Caco-2 (cell line): ENCODE results near the gene SGPP2. TPM values are rescaled to one million over a fixed set of nuclear protein-coding genes. Genes with fewer than 3 reads are reported as not detected.

Experiments used
- BruUV-seq: library from RNA; stranded (reverse); fragments of 400-500 nt; replicated peaks from 2 replicates; lab custom pipeline; 2021; lab: Mats Ljungman, UMichigan
- CTCF ChIA-PET: fragments of 300-600 bp; sonication (Branson Sonifier 250); formaldehyde crosslinking; loops from one replicate; lab custom pipeline; 2022; ENCODE audit warnings: antibody characterized with exemption; lab: Charles Lee
- POLR2A ChIA-PET: fragments of 300-600 bp; sonication (Branson Sonifier 250); formaldehyde crosslinking; loops from one replicate; lab custom pipeline; 2022; ENCODE audit warnings: antibody characterized with exemption; lab: Charles Lee
- DNase-seq, 2 experiments: peaks; one replicate each; pipeline versions ENCODE4 v3.0.0 to v3.0.0-alpha.2; 2020 to 2022
- H3K27me3 ChIP-seq: replicated peaks from 2 replicates; pipeline ENCODE4 v1.6.0; 2011; ENCODE audit warnings: low read length; ENCODE audit not compliant: control insufficient read depth, insufficient read depth
- H3K36me3 ChIP-seq: 2 replicates; pipeline ENCODE4 v1.5.1; 2011; ENCODE audit warnings: low read length; ENCODE audit not compliant: control insufficient read depth, insufficient read depth
- H3K4me1 ChIP-seq: fragments of 250-450 bp; sonication (Bioruptor Pico); 2 replicates; pipeline ENCODE4 v1.5.1; 2020; ENCODE audit warnings: mild to moderate bottlenecking
- H3K4me3 ChIP-seq: 2 replicates; pipeline ENCODE4 v1.5.1; 2011; ENCODE audit warnings: low read depth, mild to moderate bottlenecking, control low read depth, low read length
- H3K9me3 ChIP-seq: fragments of 250-450 bp; sonication (Bioruptor Pico); 2 replicates; pipeline ENCODE4 v1.5.1; 2020; ENCODE audit warnings: mild to moderate bottlenecking, moderate library complexity
- H3K27ac Mint-ChIP-seq: one replicate; pipeline ENCODE4 v1.8.0; 2022; ENCODE audit warnings: mixed read lengths; ENCODE audit not compliant: unreplicated experiment
- H3K27me3 Mint-ChIP-seq: one replicate; pipeline ENCODE4 v1.8.0; 2022; ENCODE audit warnings: mixed read lengths; ENCODE audit not compliant: insufficient read depth, unreplicated experiment
- H3K36me3 Mint-ChIP-seq: one replicate; pipeline ENCODE4 v1.8.0; 2022; ENCODE audit warnings: mild to moderate bottlenecking, mixed read lengths; ENCODE audit not compliant: insufficient read depth, unreplicated experiment
- H3K4me1 Mint-ChIP-seq: one replicate; pipeline ENCODE4 v1.8.0; 2022; ENCODE audit warnings: low read depth, mixed read lengths; ENCODE audit not compliant: unreplicated experiment
- H3K4me3 Mint-ChIP-seq: one replicate; pipeline ENCODE4 v1.8.0; 2022; ENCODE audit warnings: mild to moderate bottlenecking, moderate library complexity, mixed read lengths; ENCODE audit not compliant: unreplicated experiment
- H3K9me3 Mint-ChIP-seq: one replicate; pipeline ENCODE4 v1.8.0; 2022; ENCODE audit warnings: mixed read lengths; ENCODE audit not compliant: unreplicated experiment
- intact Hi-C: fragments of 100-400 bp; cut with micrococcal nuclease; formaldehyde crosslinking; loops from one replicate; pipeline ENCODE4 v1.10.0; 2022; ENCODE audit not compliant: unreplicated experiment
- total RNA-seq: library from RNA; stranded (reverse); gene quantifications from 2 replicates; pipeline ENCODE4 v1.2.3, GENCODE V29; 2022
- TF ChIP-seq, protein P1 (sequence below), 2 experiments: fragments of 200-600 bp in 1 of 2; IDR thresholded peaks; 1 replicate in 1 of 2; 2 replicates in 1 of 2; pipeline versions ENCODE4 v1.5.1 to v1.8.0; 2011 to 2022; ENCODE audit warnings: antibody characterized with exemption in 1 of 2, control low read depth in 1 of 2, inconsistent platforms in 1 of 2, low read depth in 1 of 2, low read length in 1 of 2, mild to moderate bottlenecking in 1 of 2, moderate library complexity in 1 of 2; ENCODE audit not compliant: insufficient read depth in 1 of 2, severe bottlenecking in 1 of 2, unreplicated experiment in 1 of 2

SGPP2 gene
- total RNA-seq, 1 experiment from 2014 or later = not detected

- no peaks in the 10 kb centered on the region for H3K9me3 ChIP-seq
- no peaks in the 10 kb centered on the region for H3K36me3 Mint-ChIP-seq
- DNase-seq = no peak
- TF ChIP-seq, protein P1, sequence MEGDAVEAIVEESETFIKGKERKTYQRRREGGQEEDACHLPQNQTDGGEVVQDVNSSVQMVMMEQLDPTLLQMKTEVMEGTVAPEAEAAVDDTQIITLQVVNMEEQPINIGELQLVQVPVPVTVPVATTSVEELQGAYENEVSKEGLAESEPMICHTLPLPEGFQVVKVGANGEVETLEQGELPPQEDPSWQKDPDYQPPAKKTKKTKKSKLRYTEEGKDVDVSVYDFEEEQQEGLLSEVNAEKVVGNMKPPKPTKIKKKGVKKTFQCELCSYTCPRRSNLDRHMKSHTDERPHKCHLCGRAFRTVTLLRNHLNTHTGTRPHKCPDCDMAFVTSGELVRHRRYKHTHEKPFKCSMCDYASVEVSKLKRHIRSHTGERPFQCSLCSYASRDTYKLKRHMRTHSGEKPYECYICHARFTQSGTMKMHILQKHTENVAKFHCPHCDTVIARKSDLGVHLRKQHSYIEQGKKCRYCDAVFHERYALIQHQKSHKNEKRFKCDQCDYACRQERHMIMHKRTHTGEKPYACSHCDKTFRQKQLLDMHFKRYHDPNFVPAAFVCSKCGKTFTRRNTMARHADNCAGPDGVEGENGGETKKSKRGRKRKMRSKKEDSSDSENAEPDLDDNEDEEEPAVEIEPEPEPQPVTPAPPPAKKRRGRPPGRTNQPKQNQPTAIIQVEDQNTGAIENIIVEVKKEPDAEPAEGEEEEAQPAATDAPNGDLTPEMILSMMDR (IDR thresholded peaks at IDR 0.05; ENCODE audit: insufficient read depth in 1 of 2, low read depth in 1 of 2, low read length in 1 of 2, severe bottlenecking in 1 of 2, unreplicated experiment in 1 of 2) = no peak
- no peaks in the 10 kb centered on the region for H3K36me3 ChIP-seq
- no peak overlapping the region for H3K27ac Mint-ChIP-seq
- intact Hi-C loops = no loop called here
- peaks cover 2% of the 10 kb centered on the region for H3K27me3 ChIP-seq
- CTCF ChIA-PET = no interaction called here
- no peak overlapping the region for H3K4me3 Mint-ChIP-seq
- H3K4me1 Mint-ChIP-seq = no peaks in the 10 kb centered on the region
- no peaks in the 10 kb centered on the region for H3K4me1 ChIP-seq
- POLR2A ChIA-PET = no interaction called here
- peaks cover 7% of the 10 kb centered on the region for H3K27me3 Mint-ChIP-seq
- no peaks in the 10 kb centered on the region for H3K9me3 Mint-ChIP-seq
- no peak overlapping the region for H3K4me3 ChIP-seq
- no TSS peak for BruUV-seq
Measured at GRCh38 chr2:222535477-222535876, 111.1 kb downstream of the SGPP2 start.

DNA sequence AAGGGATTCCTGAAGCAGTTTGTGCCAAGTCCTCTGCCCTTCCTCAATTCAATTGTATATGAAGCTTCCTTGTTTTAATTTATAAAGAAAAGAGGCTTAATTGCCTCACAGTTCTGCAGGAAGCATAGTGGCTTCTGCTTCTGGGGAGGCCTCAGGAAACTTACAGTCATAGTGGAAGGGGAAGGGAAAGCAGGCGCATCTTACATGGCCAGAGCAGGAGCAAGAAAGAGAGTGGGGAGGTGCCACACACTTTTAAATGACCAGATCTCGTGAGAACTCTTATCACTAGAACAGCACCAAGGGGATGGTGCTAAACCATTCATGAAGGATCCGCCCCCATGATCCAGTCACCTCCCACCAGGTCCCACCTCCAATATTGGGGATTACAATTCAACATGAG is 114.2 kb downstream of the SGPP2 start:
- no peaks in the 10 kb centered on the region for H3K4me1 ChIP-seq
- ChIA-PET POLR2A (no interaction called here), CTCF (no interaction called here)
- no peak overlapping the region for H3K4me3 ChIP-seq
- no peak overlapping the region for H3K4me3 Mint-ChIP-seq
- H3K36me3 ChIP-seq = no peaks in the 10 kb centered on the region
- H3K9me3 ChIP-seq = no peaks in the 10 kb centered on the region
- H3K27me3 ChIP-seq = peaks cover 2% of the 10 kb centered on the region
- H3K27ac Mint-ChIP-seq = no peak overlapping the region
- TF ChIP-seq, protein P1 (IDR thresholded peaks at IDR 0.05; ENCODE audit: insufficient read depth in 1 of 2, low read depth in 1 of 2, low read length in 1 of 2, severe bottlenecking in 1 of 2, unreplicated experiment in 1 of 2) = no peak
- DNase-seq = no peak
- H3K27me3 Mint-ChIP-seq = peaks cover 12% of the 10 kb centered on the region
- H3K9me3 Mint-ChIP-seq = no peaks in the 10 kb centered on the region
- H3K4me1 Mint-ChIP-seq = no peaks in the 10 kb centered on the region
- H3K36me3 Mint-ChIP-seq = no peaks in the 10 kb centered on the region
- intact Hi-C loops = no loop called here
- BruUV-seq = no TSS peak

- no peak for DNase-seq
- Mint-ChIP-seq H3K27me3 (peaks cover 12% of the 10 kb centered on the region), H3K9me3 (no peaks in the 10 kb centered on the region), H3K4me3 (no peak overlapping the region), H3K36me3 (no peaks in the 10 kb centered on the region), H3K4me1 (no peaks in the 10 kb centered on the region), H3K27ac (no peak overlapping the region)
- CTCF ChIA-PET = no interaction called here
- Histone ChIP-seq H3K27me3 (no peaks in the 10 kb centered on the region), H3K4me1 (no peaks in the 10 kb centered on the region), H3K4me3 (no peak overlapping the region), H3K36me3 (no peaks in the 10 kb centered on the region), H3K9me3 (no peaks in the 10 kb centered on the region)
- no TSS peak for BruUV-seq
- intact Hi-C loops = no loop called here
- POLR2A ChIA-PET = no interaction called here
- TF ChIP-seq, protein P1 (IDR thresholded peaks at IDR 0.05; ENCODE audit: insufficient read depth in 1 of 2, low read depth in 1 of 2, low read length in 1 of 2, severe bottlenecking in 1 of 2, unreplicated experiment in 1 of 2) = no peak
Measured at GRCh38 chr2:222544661-222545060, 120.3 kb downstream of the SGPP2 start.
